HG02623 (cell line): ENCODE measurements around the gene ANO4.
"Not testable (repeated sequence)": the region's sequence is repeated elsewhere in the genome, so short reads cannot be mapped to it uniquely, and the experiment has no call there.

Experiments
- ATAC-seq: cut with Tn5 transposase; IDR thresholded peaks from one replicate; pipeline ENCODE4 v1.9.1; 2021; ENCODE audit warnings: moderate library complexity; ENCODE audit not compliant: unreplicated experiment

The ANO4 gene

GRCh38 chr12:101027816-101028215 is 233.2 kb downstream of the ANO4 start:
- ATAC-seq, result no peak

- no peak for ATAC-seq
Observed at GRCh38 chr12:101038289-101038871, 243.8 kb downstream of the ANO4 start.

GRCh38 chr12:101039848-101040531 is 245.4 kb downstream of the ANO4 start:
- ATAC-seq, result no peak

- no peak for ATAC-seq
Observed at GRCh38 chr12:101040936-101041335, 246.4 kb downstream of the ANO4 start.

- ATAC-seq, result no peak
Observed at GRCh38 chr12:101042211-101042610, 247.6 kb downstream of the ANO4 start.

GRCh38 chr12:101044512-101045059 is 250.0 kb downstream of the ANO4 start:
- no peak for ATAC-seq

GRCh38 chr12:101045486-101046464 is 251.2 kb downstream of the ANO4 start:
- no peak for ATAC-seq

GRCh38 chr12:101047652-101048051 is 253.1 kb downstream of the ANO4 start:
- ATAC-seq, result no peak

- no peak for ATAC-seq
Observed at GRCh38 chr12:101050631-101051030, 256.1 kb downstream of the ANO4 start.

GRCh38 chr12:101051151-101051550 is 256.6 kb downstream of the ANO4 start:
- ATAC-seq, result no peak

GRCh38 chr12:101051901-101052550 is 257.4 kb downstream of the ANO4 start:
- ATAC-seq, result no peak

GRCh38 chr12:101053203-101053602 is 258.6 kb downstream of the ANO4 start:
- ATAC-seq, result no peak

- ATAC-seq, result no peak
Observed at GRCh38 chr12:101055940-101056339, 261.4 kb downstream of the ANO4 start.

GRCh38 chr12:101062508-101062907 is 267.9 kb downstream of the ANO4 start:
- not testable (repeated sequence) for ATAC-seq

- ATAC-seq, result no peak
Observed at GRCh38 chr12:101064721-101065120, 270.1 kb downstream of the ANO4 start.

GRCh38 chr12:101066489-101066888 is 271.9 kb downstream of the ANO4 start:
- ATAC-seq, result no peak

- no peak for ATAC-seq
Observed at GRCh38 chr12:101068402-101068801, 273.8 kb downstream of the ANO4 start.

GRCh38 chr12:101068836-101069235 is 274.3 kb downstream of the ANO4 start:
- no peak for ATAC-seq

GRCh38 chr12:101074940-101075680 is 280.5 kb downstream of the ANO4 start:
- ATAC-seq, result no peak

GRCh38 chr12:101076921-101077320 is 282.3 kb downstream of the ANO4 start:
- no peak for ATAC-seq
